Measurements from ENCODE around the gene MYH9.

- no peak for TF ChIP-seq CTCF (IDR thresholded peaks at IDR 0.05)
- TF ChIP-seq MXI1 (IDR thresholded peaks at IDR 0.05; ENCODE audit: low read depth, low read length) = no peak
- TF ChIP-seq NRF1 (IDR thresholded peaks at IDR 0.05; ENCODE audit: low read depth, low read length) = no peak
- TF ChIP-seq YY1 (IDR thresholded peaks at IDR 0.05; ENCODE audit: low read depth) = no peak
- TF ChIP-seq TAF1 (IDR thresholded peaks at IDR 0.05; ENCODE audit: borderline replicate concordance, low read depth, low read length) = no peak
- TF ChIP-seq EZH2phosphoT487 (IDR thresholded peaks at IDR 0.05; ENCODE audit: borderline replicate concordance, low read depth) = no peak
- TF ChIP-seq ZBTB33 (IDR thresholded peaks at IDR 0.05; ENCODE audit: borderline replicate concordance, low read depth) = no peak
- TF ChIP-seq ELF1 (IDR thresholded peaks at IDR 0.05) = no peak
- TF ChIP-seq SIN3A (IDR thresholded peaks at IDR 0.05; ENCODE audit: borderline replicate concordance, low read depth, low read length) = no peak
- no peak for TF ChIP-seq TEAD4 (IDR thresholded peaks at IDR 0.05; ENCODE audit: borderline replicate concordance, insufficient read depth)
- no peak for TF ChIP-seq FOXM1 (IDR thresholded peaks at IDR 0.05; ENCODE audit: low read depth)
These were observed 14.5 kb downstream of the MYH9 start for GRCh38 chr22:36373258-36373579.

Data from SK-N-SH (cell line).